Common myeloid progenitor, CD34-positive (primary cell): Measurements from ENCODE around the gene DGKB.

ENCODE experiments used
- CTCF ChIA-PET: fragments of 350-600 bp; sonication (Branson Sonifier 250); formaldehyde crosslinking; loops from one replicate; lab custom pipeline; 2021; ENCODE audit warnings: antibody characterized with exemption; lab: Charles Lee
- POLR2A ChIA-PET: fragments of 350-600 bp; sonication (Branson Sonifier 250); formaldehyde crosslinking; loops from one replicate; lab custom pipeline; 2021; ENCODE audit warnings: antibody characterized with exemption; lab: Charles Lee
- DNase-seq, 3 donors: peaks; one replicate each; pipeline versions ENCODE4 v3.0.0 to v3.0.0-alpha.2; 2013
- H3K27ac ChIP-seq, 2 experiments: 1 replicate in 1 of 2; 2 replicates in 1 of 2; pipeline ENCODE4 v1.7.0; 2013; ENCODE audit warnings: inconsistent platforms in 2 of 2, low read length in 2 of 2, mild to moderate bottlenecking in 2 of 2, low read depth in 1 of 2, moderate library complexity in 1 of 2; ENCODE audit not compliant: severe bottlenecking in 2 of 2, insufficient read depth in 1 of 2, poor library complexity in 1 of 2
- H3K27me3 ChIP-seq, 5 experiments: replicated peaks in 2 of 5; 1 replicate in 3 of 5; 2 replicates in 2 of 5; pipeline versions ENCODE4 v1.6.1 to v1.7.0; 2013; ENCODE audit warnings: low read length in 4 of 5, mild to moderate bottlenecking in 2 of 5, moderate library complexity in 2 of 5, inconsistent platforms in 1 of 5; ENCODE audit not compliant: insufficient read depth in 5 of 5, control insufficient read depth in 4 of 5
- H3K36me3 ChIP-seq, 4 experiments: 1 replicate in 2 of 4; 2 replicates in 2 of 4; pipeline versions ENCODE4 v1.6.1 to v1.7.0; 2013; ENCODE audit warnings: low read length in 3 of 4, control low read depth in 1 of 4, mild to moderate bottlenecking in 1 of 4; ENCODE audit not compliant: control insufficient read depth in 4 of 4, insufficient read depth in 4 of 4
- H3K4me1 ChIP-seq, 4 experiments: 1 replicate in 3 of 4; 2 replicates in 1 of 4; pipeline versions ENCODE4 v1.6.1 to v1.7.1; 2013; ENCODE audit warnings: low read length in 3 of 4, mild to moderate bottlenecking in 3 of 4, control low read depth in 1 of 4, inconsistent platforms in 1 of 4, moderate library complexity in 1 of 4; ENCODE audit not compliant: control insufficient read depth in 4 of 4, insufficient read depth in 4 of 4; ENCODE audit errors: control extremely low read depth in 1 of 4
- H3K4me3 ChIP-seq, 7 experiments: 1 replicate in 4 of 7; 2 replicates in 3 of 7; pipeline versions ENCODE4 v1.5.1 to v1.7.0; 2013; ENCODE audit warnings: mild to moderate bottlenecking in 7 of 7, low read length in 6 of 7, moderate library complexity in 6 of 7, inconsistent platforms in 2 of 7, low read depth in 2 of 7, control low read depth in 1 of 7; ENCODE audit not compliant: insufficient read depth in 4 of 7, control insufficient read depth in 1 of 7; ENCODE audit errors: extremely low read depth in 1 of 7
- H3K9me3 ChIP-seq, 5 experiments: 1 replicate in 4 of 5; 2 replicates in 1 of 5; pipeline versions ENCODE4 v1.6.1 to v1.7.1; 2013; ENCODE audit warnings: low read length in 4 of 5, mild to moderate bottlenecking in 2 of 5, inconsistent platforms in 1 of 5, low read depth in 1 of 5, moderate library complexity in 1 of 5; ENCODE audit not compliant: control insufficient read depth in 4 of 5, insufficient read depth in 2 of 5; ENCODE audit errors: control extremely low read depth in 1 of 5
- WGBS: methylation state at CpG from one replicate; pipeline ENCODE4 v1.1.5; 2013; ENCODE audit not compliant: insufficient coverage; 5-methylcytosine and 5-hydroxymethylcytosine counted together

The DGKB gene

DNA sequence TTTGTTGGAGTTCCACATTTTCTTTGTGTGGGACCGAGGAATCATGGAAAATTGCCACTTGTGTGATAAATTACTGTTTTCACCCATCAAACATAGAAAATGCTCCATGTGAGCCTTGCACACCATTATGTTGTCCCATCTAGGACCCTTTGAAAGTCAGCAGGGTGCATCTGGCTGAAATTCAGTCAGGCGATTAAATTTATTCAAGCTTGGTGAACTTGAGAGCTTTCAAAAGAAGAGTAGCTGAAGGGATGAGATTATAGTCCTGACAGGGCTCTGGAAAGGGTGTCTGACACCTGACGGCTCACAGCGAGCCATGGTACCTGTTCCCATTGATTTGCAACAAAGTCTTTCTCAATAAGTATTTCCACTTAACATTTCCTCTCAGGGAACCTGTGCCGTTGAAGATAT lies 513.4 kb downstream of the DGKB start:
- WGBS: 90% methylated on average over 2 of the region's 5 CpGs
- CTCF ChIA-PET: no interaction called here
- H3K9me3 ChIP-seq: no peaks in the 10 kb centered on the region
- no peaks in the 10 kb centered on the region for H3K36me3 ChIP-seq
- POLR2A ChIA-PET: no interaction called here
- no peaks in the 10 kb centered on the region for H3K27me3 ChIP-seq
- no peak for DNase-seq
- no peak overlapping the region for H3K27ac ChIP-seq
- no peaks in the 10 kb centered on the region for H3K4me1 ChIP-seq
- no peak overlapping the region for H3K4me3 ChIP-seq

DNA sequence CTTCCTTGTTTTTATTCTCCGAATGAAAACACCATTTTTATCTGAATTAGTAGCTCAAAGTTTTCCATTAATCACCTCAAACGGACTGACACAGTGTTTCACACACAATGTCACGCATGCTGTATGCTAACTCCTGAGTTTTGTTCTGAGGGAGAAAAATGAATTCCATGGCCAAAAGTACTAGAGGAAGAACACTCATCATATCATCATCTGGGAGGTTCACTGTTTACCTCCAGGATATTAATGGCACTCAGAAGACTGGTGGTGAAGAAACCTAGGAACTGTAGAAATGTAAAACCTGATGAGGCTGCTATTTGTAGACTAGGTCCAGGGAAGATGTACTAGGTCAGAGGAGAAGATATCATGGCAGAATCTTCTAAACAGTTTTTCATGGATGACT lies 517.5 kb downstream of the DGKB start:
- DNase-seq: no peak
- no peak overlapping the region for H3K4me3 ChIP-seq
- no peaks in the 10 kb centered on the region for H3K9me3 ChIP-seq
- H3K36me3 ChIP-seq: no peaks in the 10 kb centered on the region
- ChIA-PET POLR2A (no interaction called here), CTCF (no interaction called here)
- 100% methylated on average over 2 of the region's 3 CpGs for WGBS
- no peaks in the 10 kb centered on the region for H3K4me1 ChIP-seq
- H3K27ac ChIP-seq: no peak overlapping the region
- no peaks in the 10 kb centered on the region for H3K27me3 ChIP-seq

DNA sequence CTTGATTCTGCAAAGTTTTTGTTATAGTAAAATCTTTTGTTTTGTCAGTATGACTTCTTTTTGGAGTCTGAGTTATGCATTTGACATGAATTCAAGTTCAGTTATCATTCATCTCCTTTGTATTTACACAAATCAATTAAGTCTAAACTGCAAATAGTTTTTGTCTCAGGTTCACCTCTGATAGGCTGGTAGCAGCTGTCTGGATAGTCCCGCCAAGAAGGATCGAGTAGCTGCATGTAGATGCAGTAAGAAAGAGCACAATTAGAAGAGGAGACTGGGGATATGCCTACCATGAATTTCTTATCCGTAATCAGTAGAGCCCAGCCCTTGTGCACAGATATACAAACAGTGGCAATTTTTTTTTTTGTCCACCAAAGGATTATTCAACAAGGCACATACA lies 520.6 kb downstream of the DGKB start:
- Histone ChIP-seq H3K27me3 (no peaks in the 10 kb centered on the region), H3K27ac (no peak overlapping the region), H3K4me1 (no peaks in the 10 kb centered on the region), H3K4me3 (no peak overlapping the region), H3K9me3 (no peaks in the 10 kb centered on the region), H3K36me3 (no peaks in the 10 kb centered on the region)
- CTCF ChIA-PET: no interaction called here
- 89% methylated on average over 3 of the region's 3 CpGs for WGBS
- no peak for DNase-seq
- POLR2A ChIA-PET: no interaction called here

DNA sequence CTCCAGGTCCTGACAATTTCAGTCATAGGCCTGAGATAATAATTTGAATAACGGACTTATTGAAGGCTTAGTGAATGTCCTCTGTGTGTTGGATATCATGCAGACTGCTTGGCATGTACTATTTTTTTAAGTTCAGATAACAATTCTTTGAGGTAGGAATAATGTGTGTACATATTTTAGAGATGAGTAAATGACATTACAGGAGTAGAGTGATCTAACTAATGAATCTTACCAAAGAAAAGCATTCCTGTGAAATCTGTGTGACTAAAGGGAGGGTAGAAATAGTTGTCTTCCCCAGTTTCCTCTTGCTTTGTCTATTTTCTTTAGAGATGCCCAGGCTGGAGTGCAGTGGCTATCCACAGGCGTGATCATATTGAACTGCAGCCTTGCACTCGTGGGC lies 521.2 kb downstream of the DGKB start:
- Histone ChIP-seq H3K27me3 (no peaks in the 10 kb centered on the region), H3K27ac (no peak overlapping the region), H3K4me3 (no peak overlapping the region), H3K4me1 (no peaks in the 10 kb centered on the region), H3K36me3 (no peaks in the 10 kb centered on the region), H3K9me3 (no peaks in the 10 kb centered on the region)
- POLR2A ChIA-PET: no interaction called here
- WGBS: 97% methylated on average over 3 of the region's 3 CpGs
- CTCF ChIA-PET: no interaction called here
- DNase-seq: no peak

DNA sequence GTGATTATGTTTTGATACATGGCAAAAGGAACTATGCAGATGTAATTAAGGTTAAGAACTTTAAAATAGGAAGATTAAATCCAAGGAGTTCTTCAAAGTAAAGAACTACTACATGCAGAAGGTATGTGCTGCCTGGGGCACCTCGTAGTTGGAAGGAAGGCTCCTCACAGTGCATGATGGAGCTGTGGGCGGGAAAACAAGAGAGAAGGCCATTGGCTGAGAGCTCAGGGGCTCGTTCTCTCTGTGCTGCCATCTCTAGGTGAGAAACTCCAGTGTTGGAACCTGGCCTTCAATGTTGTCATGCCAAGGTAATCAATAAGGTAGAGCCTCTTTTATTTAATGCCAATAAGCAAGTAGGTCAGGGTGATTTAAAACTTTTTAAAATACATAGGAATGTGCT lies 521.7 kb downstream of the DGKB start:
- CTCF ChIA-PET: no interaction called here
- no peak for DNase-seq
- POLR2A ChIA-PET: no interaction called here
- WGBS: 100% methylated on average over 2 of the region's 3 CpGs
- H3K9me3 ChIP-seq: no peaks in the 10 kb centered on the region
- no peak overlapping the region for H3K4me3 ChIP-seq
- H3K4me1 ChIP-seq: no peaks in the 10 kb centered on the region
- no peak overlapping the region for H3K27ac ChIP-seq
- H3K27me3 ChIP-seq: no peaks in the 10 kb centered on the region
- H3K36me3 ChIP-seq: no peaks in the 10 kb centered on the region

DNA sequence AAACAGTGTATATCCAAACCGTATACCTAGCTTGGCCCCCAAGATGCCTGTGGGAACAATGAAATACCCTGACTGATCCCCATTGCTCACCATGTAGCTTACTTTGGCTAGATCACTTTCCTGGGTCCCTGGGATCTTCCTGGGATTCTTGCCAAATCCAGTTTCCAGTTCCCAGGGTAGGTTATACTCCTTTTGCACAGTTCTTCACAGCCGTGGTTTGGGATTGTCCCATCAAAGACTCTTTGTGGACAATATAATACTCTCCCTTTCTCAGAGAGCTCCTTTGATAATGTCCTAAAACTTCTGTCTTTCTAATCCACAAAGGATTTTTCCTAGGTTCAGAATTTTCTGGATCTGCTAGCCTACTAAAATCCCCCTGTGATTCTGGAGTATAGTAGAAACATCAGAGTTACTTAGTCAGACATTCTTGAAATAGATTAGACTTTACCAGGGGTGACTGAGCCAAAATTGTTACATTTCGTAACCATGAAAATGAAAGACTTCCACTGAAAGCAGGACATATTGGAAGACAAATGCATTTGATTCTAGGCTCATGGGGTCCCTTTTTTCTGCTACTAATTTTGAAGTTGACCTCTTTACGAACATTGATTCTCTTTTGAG lies 524.8 kb downstream of the DGKB start:
- DNase-seq: no peak
- POLR2A ChIA-PET: no interaction called here
- Histone ChIP-seq H3K27ac (no peak overlapping the region), H3K27me3 (no peaks in the 10 kb centered on the region), H3K4me3 (no peak overlapping the region), H3K36me3 (no peaks in the 10 kb centered on the region), H3K9me3 (no peaks in the 10 kb centered on the region), H3K4me1 (no peaks in the 10 kb centered on the region)
- CTCF ChIA-PET: no interaction called here
- 100% methylated on average over 2 of the region's 4 CpGs for WGBS

DNA sequence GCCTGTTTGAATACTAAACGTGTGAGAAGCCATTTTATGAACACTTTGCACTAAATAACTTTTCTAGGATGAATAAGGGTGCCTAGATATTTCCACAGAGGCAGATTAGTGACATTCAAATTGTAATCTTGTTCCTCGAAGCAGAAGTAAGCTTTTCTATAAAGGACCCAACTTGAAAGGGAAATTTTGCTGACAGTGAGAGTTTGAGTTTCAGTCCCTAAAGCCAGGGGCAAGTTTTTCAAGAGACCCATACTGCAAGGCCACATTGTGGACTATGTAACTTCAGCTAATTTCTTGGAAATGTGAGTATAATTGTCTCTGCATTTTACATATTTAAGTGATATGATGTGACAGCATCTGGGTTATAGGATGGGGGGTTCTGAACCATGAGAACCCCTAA lies 525.8 kb downstream of the DGKB start:
- no peaks in the 10 kb centered on the region for H3K27me3 ChIP-seq
- ChIA-PET CTCF (no interaction called here), POLR2A (no interaction called here)
- no peak overlapping the region for H3K4me3 ChIP-seq
- WGBS: 100% methylated on average over 1 of the region's 2 CpGs
- no peaks in the 10 kb centered on the region for H3K36me3 ChIP-seq
- H3K9me3 ChIP-seq: no peaks in the 10 kb centered on the region
- no peak overlapping the region for H3K27ac ChIP-seq
- DNase-seq: no peak
- no peaks in the 10 kb centered on the region for H3K4me1 ChIP-seq
